Measurements from ENCODE around the gene KIRREL3.

GRCh38 chr11:126604461-126604860 lies 396.1 kb downstream of the KIRREL3 start:
- TF ChIP-seq POLR2A (IDR thresholded peaks at IDR 0.05; ENCODE audit: low read depth, low read length): no peak
- no peak for TF ChIP-seq CTCF (conservative IDR thresholded peaks at IDR 0.05; ENCODE audit: low read depth, low read length)
- no peak for TF ChIP-seq RCOR1 (IDR thresholded peaks at IDR 0.05; ENCODE audit: insufficient replicate concordance, low read length)
- no peak for TF ChIP-seq SMC3 (IDR thresholded peaks at IDR 0.05; ENCODE audit: low read depth, low read length)
- no peak for TF ChIP-seq BHLHE40 (IDR thresholded peaks at IDR 0.05; ENCODE audit: low read depth, low read length)
- no peak for TF ChIP-seq RAD21 (IDR thresholded peaks at IDR 0.05; ENCODE audit: low read length)
- no peak for TF ChIP-seq RFX5 (IDR thresholded peaks at IDR 0.05; ENCODE audit: low read depth, low read length)
- no peak for TF ChIP-seq CEBPB (IDR thresholded peaks at IDR 0.05; ENCODE audit: low read depth, low read length)
- no peak for TF ChIP-seq ELK1 (IDR thresholded peaks at IDR 0.05; ENCODE audit: borderline replicate concordance, low read depth, low read length)
- no peak for TF ChIP-seq MXI1 (IDR thresholded peaks at IDR 0.05; ENCODE audit: borderline replicate concordance, low read depth, low read length)
- TF ChIP-seq MAZ (IDR thresholded peaks at IDR 0.05; ENCODE audit: borderline replicate concordance, low read depth, low read length): no peak
- TF ChIP-seq MAFK (IDR thresholded peaks at IDR 0.05; ENCODE audit: low read depth, low read length): no peak
- no peak for TF ChIP-seq CHD1 (IDR thresholded peaks at IDR 0.05; ENCODE audit: low read depth, low read length)

Data from IMR-90 (cell line).